ENCODE results near the gene BLID. TPM values are rescaled to one million over a fixed set of nuclear protein-coding genes. Genes with fewer than 3 reads are reported as not detected.

The BLID gene
- total and polyA plus RNA-seq, 10 of the 15 experiments (the other 5 are each of a cell fraction or from before 2014, with no cell fraction given), result not detected

- ATAC-seq (no peak), DNase-seq (ENCODE audit: low read depth, low spot score) (no peak), FAIRE-seq (no peak)
- intact Hi-C loops (cut with micrococcal nuclease; ENCODE audit: unreplicated experiment) (no loop called here), in situ Hi-C loops (cut with MboI) (no loop called here)
- H3K4me3 ChIP-seq, result no peak overlapping the region
- H2AFZ ChIP-seq (ENCODE audit: control insufficient read depth, low read depth, low read length), result no peak overlapping the region
- no TSS peak for BruUV-seq (replicated peaks)
- no peak overlapping the region for H3K9ac ChIP-seq (ENCODE audit: control insufficient read depth, insufficient read depth, low read length)
- no peaks in the 10 kb centered on the region for H3K27me3 ChIP-seq (replicated peaks in 1 of 2; ENCODE audit: control insufficient read depth in 2 of 2, insufficient read depth in 2 of 2, low read length in 1 of 2)
- no peak overlapping the region for H3K4me2 ChIP-seq (ENCODE audit: control insufficient read depth, insufficient read depth)
- ChIA-PET RAD21 (ENCODE audit: unreplicated experiment) (no interaction called here), CTCF (interaction anchor here (1.1 to 2.1 kb wide), 3 partner anchors 8 to 171 kb away, joined by 3 to 14 read pairs (median 4); no protein-coding TSS in a partner anchor), SMC1A (ENCODE audit: uncharacterized antibody, unreplicated experiment) (interaction anchor here (0.7 to 1.0 kb wide), 3 partner anchors 9 to 871 kb away, joined by 3 read pairs; no protein-coding TSS in a partner anchor), POLR2A (no interaction called here)
- WGBS (ENCODE audit: insufficient coverage, insufficient replicate concordance, low lambda C conversion rate, missing lambda C conversion rate), result 21% methylated on average over 2 of the region's 2 CpGs
- H3K36me3 ChIP-seq (ENCODE audit: control insufficient read depth in 2 of 2, insufficient read depth in 2 of 2, low read length in 1 of 2), result no peaks in the 10 kb centered on the region
- H3K9me3 ChIP-seq (replicated peaks; ENCODE audit: control insufficient read depth, insufficient read depth, low read length), result no peaks in the 10 kb centered on the region
- H3K4me1 ChIP-seq (ENCODE audit: control insufficient read depth, insufficient read depth, low read length), result no peaks in the 10 kb centered on the region
- no peak for TF ChIP-seq SMAD5 (IDR thresholded peaks at IDR 0.05; ENCODE audit: low read depth)
- no peak for TF ChIP-seq HSF1 (IDR thresholded peaks at IDR 0.05; ENCODE audit: low read depth, low read length)
- no peak for TF ChIP-seq ETV6 (conservative IDR thresholded peaks at IDR 0.05 in 1 of 2, IDR thresholded peaks at IDR 0.05 in 1 of 2; ENCODE audit: borderline replicate concordance in 1 of 2, low read depth in 1 of 2)
- no peak for TF ChIP-seq CBX5 (IDR thresholded peaks at IDR 0.05; ENCODE audit: low read depth)
- TF ChIP-seq JUNB (IDR thresholded peaks at IDR 0.05), result no peak
- no peak for TF ChIP-seq RAD51 (IDR thresholded peaks at IDR 0.05)
- no peak for TF ChIP-seq BCL11A (IDR thresholded peaks at IDR 0.05; ENCODE audit: low read depth, low read length)
- TF ChIP-seq NFIC (IDR thresholded peaks at IDR 0.05; ENCODE audit: low read depth, low read length), result no peak
- no peak for TF ChIP-seq SMC3 (IDR thresholded peaks at IDR 0.05; ENCODE audit: borderline replicate concordance, low read length)
- no peak for TF ChIP-seq RAD21 (IDR thresholded peaks at IDR 0.05; ENCODE audit: insufficient read depth, low read depth, low read length)
- no peak for TF ChIP-seq POU2F2 (IDR thresholded peaks at IDR 0.05; ENCODE audit: borderline replicate concordance, low read depth, low read length)
- no peak for TF ChIP-seq ASH2L (IDR thresholded peaks at IDR 0.05; ENCODE audit: borderline replicate concordance, low read depth)
- no peak for TF ChIP-seq ATF7 (IDR thresholded peaks at IDR 0.05; ENCODE audit: low read depth)
- no peak for TF ChIP-seq EZH2 (IDR thresholded peaks at IDR 0.05; ENCODE audit: borderline replicate concordance, control insufficient read depth, low read depth, low read length)
- no peak for TF ChIP-seq YY1 (IDR thresholded peaks at IDR 0.05; ENCODE audit: low read depth, low read length)
- TF ChIP-seq NFYB (IDR thresholded peaks at IDR 0.05; ENCODE audit: insufficient read depth, low read depth, low read length), result no peak
- H4K20me1 ChIP-seq (ENCODE audit: control insufficient read depth, insufficient read depth), result no peaks in the 10 kb centered on the region
- no peaks in the 10 kb centered on the region for H3K79me2 ChIP-seq (ENCODE audit: control insufficient read depth, insufficient read depth, low read length)
- no peak overlapping the region for H3K27ac ChIP-seq (ENCODE audit: control insufficient read depth, insufficient read depth)
These were observed 1.0 kb downstream of the BLID start for GRCh38 chr11:122114976-122115375.
